ENCODE results near the gene OTX2.

Gene OTX2

DNA sequence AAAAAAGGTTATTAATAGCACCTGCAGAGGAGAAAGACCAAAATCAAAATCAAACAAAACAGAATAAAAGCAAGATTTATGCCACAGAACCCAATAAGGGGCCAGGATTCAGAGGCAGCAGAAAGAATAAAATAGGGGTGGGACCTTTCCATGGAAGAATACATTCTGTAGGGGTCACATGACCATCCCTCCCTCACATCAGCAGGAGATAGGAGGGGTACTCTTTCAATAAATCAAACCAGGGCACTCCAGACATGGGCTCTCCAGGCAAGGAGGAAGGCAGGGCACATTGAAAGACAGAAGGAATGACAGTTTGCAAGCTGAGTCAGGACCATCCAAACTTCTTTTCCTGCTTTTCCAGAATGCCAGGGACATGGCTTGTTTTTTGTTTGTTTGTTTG, 39.8 kb downstream of the OTX2 start:
- DNase-seq = no peak
- Histone ChIP-seq H3K4me2 (ENCODE audit: low read depth, low read length) (no peak overlapping the region), H3K9me2 (replicated peaks; ENCODE audit: insufficient read depth, low read length) (no peaks in the 10 kb centered on the region), H3K9me3 (replicated peaks; ENCODE audit: insufficient read depth, low read length) (no peaks in the 10 kb centered on the region), H3K27me3 (replicated peaks; ENCODE audit: insufficient read depth, low read length) (no peaks in the 10 kb centered on the region), H3K27ac (ENCODE audit: low read length) (no peak overlapping the region), H3K9ac (ENCODE audit: low read length) (no peak overlapping the region), H3K4me3 (ENCODE audit: low read length) (no peak overlapping the region), H3K79me2 (ENCODE audit: low read length) (no peaks in the 10 kb centered on the region), H3F3A (ENCODE audit: insufficient read depth, low read length) (no peaks in the 10 kb centered on the region), H4K20me1 (ENCODE audit: insufficient read depth, low read length) (no peaks in the 10 kb centered on the region), H2AFZ (ENCODE audit: low read length) (no peak overlapping the region), H3K36me3 (replicated peaks; ENCODE audit: insufficient read depth, low read length) (no peaks in the 10 kb centered on the region), H3K4me1 (ENCODE audit: low read length) (no peaks in the 10 kb centered on the region)
- TF ChIP-seq, protein P1, sequence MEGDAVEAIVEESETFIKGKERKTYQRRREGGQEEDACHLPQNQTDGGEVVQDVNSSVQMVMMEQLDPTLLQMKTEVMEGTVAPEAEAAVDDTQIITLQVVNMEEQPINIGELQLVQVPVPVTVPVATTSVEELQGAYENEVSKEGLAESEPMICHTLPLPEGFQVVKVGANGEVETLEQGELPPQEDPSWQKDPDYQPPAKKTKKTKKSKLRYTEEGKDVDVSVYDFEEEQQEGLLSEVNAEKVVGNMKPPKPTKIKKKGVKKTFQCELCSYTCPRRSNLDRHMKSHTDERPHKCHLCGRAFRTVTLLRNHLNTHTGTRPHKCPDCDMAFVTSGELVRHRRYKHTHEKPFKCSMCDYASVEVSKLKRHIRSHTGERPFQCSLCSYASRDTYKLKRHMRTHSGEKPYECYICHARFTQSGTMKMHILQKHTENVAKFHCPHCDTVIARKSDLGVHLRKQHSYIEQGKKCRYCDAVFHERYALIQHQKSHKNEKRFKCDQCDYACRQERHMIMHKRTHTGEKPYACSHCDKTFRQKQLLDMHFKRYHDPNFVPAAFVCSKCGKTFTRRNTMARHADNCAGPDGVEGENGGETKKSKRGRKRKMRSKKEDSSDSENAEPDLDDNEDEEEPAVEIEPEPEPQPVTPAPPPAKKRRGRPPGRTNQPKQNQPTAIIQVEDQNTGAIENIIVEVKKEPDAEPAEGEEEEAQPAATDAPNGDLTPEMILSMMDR (IDR thresholded peaks at IDR 0.05; ENCODE audit: low read length) = no peak
- TF ChIP-seq EZH2 (optimal IDR thresholded peaks at IDR 0.05; ENCODE audit: low read depth, low read length) = no peak
- TF ChIP-seq EZH2phosphoT487 (IDR thresholded peaks at IDR 0.05; ENCODE audit: low read length) = no peak

DNA sequence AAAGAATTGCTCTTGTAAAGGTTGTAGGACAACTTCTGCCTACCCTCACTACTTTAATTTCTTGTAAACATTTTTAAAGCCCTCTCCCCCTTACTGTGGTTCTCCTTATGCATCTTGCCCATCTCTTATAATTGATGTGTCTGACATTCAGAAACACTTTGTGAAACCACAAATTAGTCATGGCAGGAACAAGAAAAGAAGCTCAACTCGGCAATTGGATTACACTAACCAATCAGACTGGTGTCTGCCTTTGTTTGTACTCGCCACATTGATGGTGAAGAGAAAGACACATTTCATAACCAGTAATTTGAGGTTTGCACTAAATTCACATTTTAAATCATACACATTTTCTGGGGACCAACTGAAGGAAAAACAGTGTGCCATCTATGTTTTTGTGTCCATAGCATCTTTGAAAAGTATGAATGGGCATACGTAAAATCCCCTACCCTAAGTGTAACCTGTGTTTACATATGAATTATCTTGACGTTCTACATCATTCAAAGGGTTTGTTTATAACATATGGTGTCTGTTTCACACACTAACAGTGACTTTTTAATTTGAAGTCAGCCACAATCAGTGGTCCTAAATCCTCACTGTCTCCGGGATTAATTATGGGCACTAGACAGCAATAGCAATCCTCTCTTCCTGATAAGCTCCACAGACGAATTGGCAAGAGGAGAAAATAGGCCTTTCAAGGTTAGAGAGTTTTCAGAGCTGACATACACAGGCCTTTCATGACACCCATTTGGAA, 49.9 kb downstream of the OTX2 start:
- Histone ChIP-seq H3K27ac (ENCODE audit: low read length) (no peak overlapping the region), H3K27me3 (replicated peaks; ENCODE audit: insufficient read depth, low read length) (no peaks in the 10 kb centered on the region), H3K9me2 (replicated peaks; ENCODE audit: insufficient read depth, low read length) (no peaks in the 10 kb centered on the region), H4K20me1 (ENCODE audit: insufficient read depth, low read length) (no peaks in the 10 kb centered on the region), H3K4me2 (ENCODE audit: low read depth, low read length) (no peak overlapping the region), H3K79me2 (ENCODE audit: low read length) (no peaks in the 10 kb centered on the region), H3K9ac (ENCODE audit: low read length) (no peak overlapping the region), H3K4me3 (ENCODE audit: low read length) (no peak overlapping the region), H3K9me3 (replicated peaks; ENCODE audit: insufficient read depth, low read length) (no peaks in the 10 kb centered on the region), H2AFZ (ENCODE audit: low read length) (no peak overlapping the region), H3F3A (ENCODE audit: insufficient read depth, low read length) (no peaks in the 10 kb centered on the region), H3K4me1 (ENCODE audit: low read length) (0 out of 2 replicates have a peak, but pooled peaks cover 6% of the 10 kb centered on the region), H3K36me3 (replicated peaks; ENCODE audit: insufficient read depth, low read length) (no peaks in the 10 kb centered on the region)
- TF ChIP-seq, protein P1 (IDR thresholded peaks at IDR 0.05; ENCODE audit: low read length) = no peak
- no peak for TF ChIP-seq EZH2phosphoT487 (IDR thresholded peaks at IDR 0.05; ENCODE audit: low read length)
- TF ChIP-seq EZH2 (optimal IDR thresholded peaks at IDR 0.05; ENCODE audit: low read depth, low read length) = no peak
- DNase-seq = no peak

DNA sequence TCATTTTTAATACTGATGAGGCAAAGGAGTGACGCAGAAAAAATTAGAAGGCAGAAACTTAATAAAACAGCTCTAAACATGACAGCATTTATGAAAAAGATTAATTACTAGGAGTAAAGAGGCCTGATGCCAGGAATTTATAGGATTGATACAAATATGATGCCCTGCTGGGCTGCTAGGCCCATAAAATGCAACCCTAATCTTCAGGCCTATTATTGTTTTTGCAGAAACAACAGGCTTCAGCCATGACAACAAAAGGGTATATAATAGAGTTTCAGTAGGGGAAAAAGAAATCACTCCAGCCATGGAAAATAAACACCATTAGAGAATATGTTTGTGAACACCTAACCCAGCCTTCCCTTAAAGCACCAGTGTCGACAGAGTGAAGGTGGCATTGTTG, 50.6 kb downstream of the OTX2 start:
- no peak overlapping the region for H3K9ac ChIP-seq (ENCODE audit: low read length)
- no peaks in the 10 kb centered on the region for H3K9me3 ChIP-seq (replicated peaks; ENCODE audit: insufficient read depth, low read length)
- H3K27me3 ChIP-seq (replicated peaks; ENCODE audit: insufficient read depth, low read length) = no peaks in the 10 kb centered on the region
- TF ChIP-seq EZH2 (optimal IDR thresholded peaks at IDR 0.05; ENCODE audit: low read depth, low read length) = no peak
- no peak for TF ChIP-seq EZH2phosphoT487 (IDR thresholded peaks at IDR 0.05; ENCODE audit: low read length)
- TF ChIP-seq, protein P1 (IDR thresholded peaks at IDR 0.05; ENCODE audit: low read length) = no peak
- no peak overlapping the region for H3K4me2 ChIP-seq (ENCODE audit: low read depth, low read length)
- no peaks in the 10 kb centered on the region for H3F3A ChIP-seq (ENCODE audit: insufficient read depth, low read length)
- H3K36me3 ChIP-seq (replicated peaks; ENCODE audit: insufficient read depth, low read length) = no peaks in the 10 kb centered on the region
- H3K9me2 ChIP-seq (replicated peaks; ENCODE audit: insufficient read depth, low read length) = no peaks in the 10 kb centered on the region
- no peaks in the 10 kb centered on the region for H3K4me1 ChIP-seq (ENCODE audit: low read length)
- DNase-seq = no peak
- no peaks in the 10 kb centered on the region for H3K79me2 ChIP-seq (ENCODE audit: low read length)
- H4K20me1 ChIP-seq (ENCODE audit: insufficient read depth, low read length) = no peaks in the 10 kb centered on the region
- no peak overlapping the region for H2AFZ ChIP-seq (ENCODE audit: low read length)
- H3K27ac ChIP-seq (ENCODE audit: low read length) = no peak overlapping the region
- H3K4me3 ChIP-seq (ENCODE audit: low read length) = no peak overlapping the region

Measured in MM.1S (cell line).